ENCODE data around the gene ZNF438.

Gene ZNF438

GRCh38 chr10:31005895-31006294 lies 25.8 kb downstream of the ZNF438 start:
- Histone ChIP-seq H3K27me3 (replicated peaks) (no peaks in the 10 kb centered on the region), H3K36me3 (replicated peaks) (no peaks in the 10 kb centered on the region), H3K27ac (no peak overlapping the region), H3K4me3 (ENCODE audit: low read depth, low read length) (no peak overlapping the region)
- DNase-seq = no peak
- TF ChIP-seq CTCF (IDR thresholded peaks at IDR 0.05; ENCODE audit: low read depth, low read length, missing control alignments) = no peak
- in situ Hi-C loops (cut with HindIII; ENCODE audit: low pct_ligation_motif_present, low sequenced_read_pairs) = no loop called here

- peak; percentile 73 for DNase-seq
- Histone ChIP-seq H3K4me3 (ENCODE audit: low read depth, low read length) (no peak overlapping the region), H3K27ac (peak overlapping the region; percentile 81), H3K27me3 (replicated peaks) (no peaks in the 10 kb centered on the region), H3K36me3 (replicated peaks) (no peaks in the 10 kb centered on the region)
- no peak for TF ChIP-seq CTCF (IDR thresholded peaks at IDR 0.05; ENCODE audit: low read depth, low read length, missing control alignments)
- in situ Hi-C loops (cut with HindIII; ENCODE audit: low pct_ligation_motif_present, low sequenced_read_pairs) = no loop called here
These were observed 27.0 kb downstream of the ZNF438 start for GRCh38 chr10:31004611-31005193.

GRCh38 chr10:31001740-31002139 lies 29.9 kb downstream of the ZNF438 start:
- Histone ChIP-seq H3K27me3 (replicated peaks) (no peaks in the 10 kb centered on the region), H3K36me3 (replicated peaks) (no peaks in the 10 kb centered on the region), H3K27ac (no peak overlapping the region), H3K4me3 (ENCODE audit: low read depth, low read length) (no peak overlapping the region)
- no peak for TF ChIP-seq CTCF (IDR thresholded peaks at IDR 0.05; ENCODE audit: low read depth, low read length, missing control alignments)
- DNase-seq = no peak
- in situ Hi-C loops (cut with HindIII; ENCODE audit: low pct_ligation_motif_present, low sequenced_read_pairs) = no loop called here

GRCh38 chr10:31000867-31001266 lies 30.8 kb downstream of the ZNF438 start:
- DNase-seq = no peak
- H3K27me3 ChIP-seq (replicated peaks) = no peaks in the 10 kb centered on the region
- H3K4me3 ChIP-seq (ENCODE audit: low read depth, low read length) = no peak overlapping the region
- TF ChIP-seq CTCF (IDR thresholded peaks at IDR 0.05; ENCODE audit: low read depth, low read length, missing control alignments) = no peak
- H3K36me3 ChIP-seq (replicated peaks) = no peaks in the 10 kb centered on the region
- in situ Hi-C loops (cut with HindIII; ENCODE audit: low pct_ligation_motif_present, low sequenced_read_pairs) = no loop called here
- no peak overlapping the region for H3K27ac ChIP-seq

GRCh38 chr10:31000071-31000782 lies 31.4 kb downstream of the ZNF438 start:
- in situ Hi-C loops (cut with HindIII; ENCODE audit: low pct_ligation_motif_present, low sequenced_read_pairs) = no loop called here
- H3K27ac ChIP-seq = no peak overlapping the region
- no peak for DNase-seq

More at GRCh38 chr10:31000071-31000782, 31.4 kb downstream of the ZNF438 start:
- Histone ChIP-seq H3K36me3 (replicated peaks) (no peaks in the 10 kb centered on the region), H3K4me3 (ENCODE audit: low read depth, low read length) (no peak overlapping the region), H3K27me3 (replicated peaks) (no peaks in the 10 kb centered on the region)
- TF ChIP-seq CTCF (IDR thresholded peaks at IDR 0.05; ENCODE audit: low read depth, low read length, missing control alignments) = no peak
